ENCODE measurements around the gene TMF1. TPM values are rescaled to one million over a fixed set of nuclear protein-coding genes. Genes with fewer than 3 reads are reported as not detected.

The TMF1 gene
- total and polyA plus RNA-seq, 2 of the 8 experiments (the other 6 are each of a cell fraction or from before 2014, with no cell fraction given): 1.4 to 18.3 TPM

DNA sequence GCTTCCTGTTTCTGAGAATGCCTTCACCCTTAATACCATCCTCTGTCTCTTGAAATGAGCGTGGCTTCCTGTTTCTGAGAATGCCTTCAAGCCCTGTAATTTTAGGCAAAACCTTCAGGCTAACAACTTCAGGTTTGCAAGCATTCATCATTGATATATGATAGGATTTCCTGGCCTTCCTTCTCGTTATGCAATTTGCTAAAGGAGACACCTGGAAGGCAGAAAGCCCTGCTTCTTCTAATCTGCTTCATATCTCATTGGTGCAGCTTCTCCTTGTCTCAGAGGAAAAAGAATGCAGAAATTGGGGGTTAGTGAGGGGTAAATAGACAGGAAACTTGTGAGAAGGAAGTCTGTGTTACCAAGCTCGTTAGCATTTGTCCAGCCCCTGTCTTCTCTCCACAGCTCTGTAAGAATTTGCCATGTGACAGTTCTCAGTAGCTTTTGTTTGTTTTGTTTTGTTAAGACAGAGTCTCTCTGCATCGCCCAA lies 39.9 kb upstream of the TMF1 start:
- 75% methylated on average over 4 of the region's 4 CpGs; no CpG with 5 or more reads in 1 of the 2 experiments for WGBS, 2 experiments (ENCODE audit: extremely low coverage in 1 of 2, insufficient coverage in 1 of 2, insufficient read length in 1 of 2, insufficient replicate concordance in 2 of 2, low coverage in 1 of 2, low lambda C conversion rate in 2 of 2, missing lambda C conversion rate in 1 of 2)
- Histone ChIP-seq H2BK5ac (ENCODE audit: low read depth, low read length) (no peak overlapping the region), H3K4me2 (ENCODE audit: insufficient read depth in 1 of 2, low read depth in 2 of 2, low read length in 2 of 2) (no peak overlapping the region), H3K23ac (ENCODE audit: insufficient read length) (no peak overlapping the region), H2BK20ac (ENCODE audit: low read length) (no peak overlapping the region), H3K9ac (replicated peaks in 1 of 4; ENCODE audit: extremely low read depth in 1 of 4, low read depth in 3 of 4, low read length in 3 of 4) (peak overlapping the region in 1 of 4 experiments; percentile 1; a peak in 1 of 7 replicates), H3K4me3 (ENCODE audit: extremely low read depth in 1 of 4, insufficient read depth in 2 of 4, low read depth in 3 of 4, low read length in 4 of 4) (no peak overlapping the region), H3K14ac (ENCODE audit: insufficient read length) (no peak overlapping the region), H3K18ac (ENCODE audit: extremely low read depth, low read length) (no peak overlapping the region), H4K91ac (replicated peaks; ENCODE audit: insufficient read length, low read length) (no peak overlapping the region), H3K9me3 (ENCODE audit: insufficient read depth in 2 of 2, low read depth in 1 of 2, low read length in 1 of 2) (no peaks in the 10 kb centered on the region), H3K79me2 (ENCODE audit: control insufficient read depth in 1 of 2, insufficient read depth in 2 of 2, low read length in 2 of 2) (no peaks in the 10 kb centered on the region), H4K20me1 (replicated peaks in 1 of 2; ENCODE audit: control insufficient read depth in 1 of 2, insufficient read depth in 2 of 2, low read length in 2 of 2) (peaks cover 0 to 1% of the 10 kb centered on the region in 2 experiments), H3K4me1 (replicated peaks in 1 of 4; ENCODE audit: control insufficient read depth in 3 of 4, insufficient read depth in 4 of 4, low read length in 3 of 4) (peaks cover 0 to 9% (median 2%) of the 10 kb centered on the region in 4 experiments; a peak in 3 of 7 replicates), H3K4ac (replicated peaks; ENCODE audit: insufficient read length, low read depth, low read length) (no peak overlapping the region), H2BK12ac (ENCODE audit: low read depth, low read length) (no peak overlapping the region), H2BK15ac (ENCODE audit: low read length) (no peak overlapping the region), H3K36me3 (ENCODE audit: control insufficient read depth in 2 of 4, insufficient read depth in 4 of 4, low read length in 3 of 4) (no peaks in the 10 kb centered on the region), H3K79me1 (ENCODE audit: low read depth, low read length) (no peaks in the 10 kb centered on the region), H3K27ac (ENCODE audit: low read depth, low read length) (peak overlapping the region; percentile 19; the same call in 1 of the 2 replicates), H3K27me3 (replicated peaks in 1 of 4; ENCODE audit: control insufficient read depth in 3 of 4, extremely low read depth in 1 of 4, insufficient read depth in 3 of 4, low read length in 3 of 4) (no peaks in the 10 kb centered on the region), H2BK120ac (replicated peaks; ENCODE audit: low read depth, low read length) (no peak overlapping the region), H2AK5ac (ENCODE audit: low read depth, low read length) (no peak overlapping the region), H4K5ac (ENCODE audit: insufficient read length, low read depth, low read length) (no peak overlapping the region), H3K56ac (replicated peaks; ENCODE audit: insufficient read length, low read depth, low read length) (no peak overlapping the region), H4K8ac (ENCODE audit: extremely low read depth, insufficient read depth, low read length) (no peak overlapping the region), H2AFZ (ENCODE audit: low read length) (no peak overlapping the region), H3K23me2 (ENCODE audit: low read depth, low read length) (no peaks in the 10 kb centered on the region)
- POLR2A ChIA-PET (ENCODE audit: partially characterized antibody): interaction anchor here (0.7 to 1.2 kb wide), 2 partner anchors 10 to 39 kb away, joined by 3 read pairs; no protein-coding TSS in a partner anchor
- FAIRE-seq: peak; percentile 42
- DNase-seq (ENCODE audit: low read depth in 1 of 2, low spot score in 2 of 2): no peak
- CTCF ChIA-PET (ENCODE audit: partially characterized antibody): interaction anchor here (0.8 to 1.3 kb wide), 3 partner anchors 29 to 318 kb away, joined by 3 read pairs; no protein-coding TSS in a partner anchor
- TF ChIP-seq SP4 (IDR thresholded peaks at IDR 0.05; ENCODE audit: low read length) (no peak), POLR2AphosphoS5 (IDR thresholded peaks at IDR 0.05; ENCODE audit: low read depth, low read length) (no peak), CEBPB (IDR thresholded peaks at IDR 0.05; ENCODE audit: low read depth, low read length) (no peak), EP300 (IDR thresholded peaks at IDR 0.05; ENCODE audit: borderline replicate concordance in 1 of 2, low read depth in 2 of 2, low read length in 2 of 2) (no peak), EGR1 (IDR thresholded peaks at IDR 0.05; ENCODE audit: borderline replicate concordance, low read depth, low read length) (no peak), TAF7 (optimal IDR thresholded peaks at IDR 0.05; ENCODE audit: borderline replicate concordance, low read depth, low read length) (no peak), HDAC6 (IDR thresholded peaks at IDR 0.05; ENCODE audit: low read depth, low read length) (no peak), KDM4A (IDR thresholded peaks at IDR 0.05; ENCODE audit: low read depth, low read length, severe bottlenecking) (no peak), TAF1 (IDR thresholded peaks at IDR 0.05; ENCODE audit: low read depth, low read length) (no peak), NRF1 (IDR thresholded peaks at IDR 0.05; ENCODE audit: low read depth, low read length) (no peak)

All from H1 (cell line).